Measurements from ENCODE around the gene OR2J3. TPM values are rescaled to one million over a fixed set of nuclear protein-coding genes. Genes with fewer than 3 reads are reported as not detected.

The OR2J3 gene
- total RNA-seq, 1 experiment from 2014 or later = not detected

DNA sequence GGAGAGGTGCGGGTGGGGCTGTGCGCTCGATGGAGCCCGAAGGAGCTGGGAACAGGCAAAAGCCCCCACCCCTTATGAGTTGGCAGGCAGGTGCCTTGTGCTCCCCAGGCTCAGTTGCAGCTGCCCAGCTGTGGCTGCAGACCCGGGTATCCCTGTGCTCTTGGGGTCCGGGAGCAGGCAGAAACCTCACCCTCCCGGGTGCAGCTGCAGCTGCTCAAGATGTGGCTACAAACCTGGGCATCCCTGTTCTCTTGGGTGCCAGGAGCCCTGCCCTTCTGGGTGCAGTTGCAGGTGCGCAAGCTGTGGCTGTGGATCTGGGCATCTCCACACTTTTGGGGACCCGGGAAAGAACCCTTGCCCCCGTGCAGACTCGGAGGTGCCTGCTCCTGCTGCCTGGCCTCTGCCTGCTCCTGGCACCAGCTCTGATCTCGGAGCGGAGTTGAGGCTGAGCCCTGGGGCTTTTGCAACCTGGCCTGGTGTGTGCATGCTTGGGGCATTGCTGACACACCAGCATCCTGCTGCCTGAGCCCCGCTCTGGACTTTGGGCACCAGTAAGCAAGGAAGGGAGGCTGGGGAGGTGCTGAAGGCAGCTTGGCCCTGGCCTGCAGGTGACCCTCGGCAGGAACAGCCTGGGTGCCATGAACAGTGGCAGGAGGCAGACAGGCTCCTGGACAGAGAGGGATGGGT lies 21.6 kb downstream of the OR2J3 start:
- Histone ChIP-seq H3K9ac (ENCODE audit: low read length) (no peak overlapping the region), H3K27ac (ENCODE audit: low read depth, low read length) (no peak overlapping the region), H3K27me3 (ENCODE audit: insufficient read depth, low read length) (peaks cover 4% of the 10 kb centered on the region; the same call in 1 of the 2 replicates), H3K36me3 (ENCODE audit: control insufficient read depth in 1 of 2, insufficient read depth in 2 of 2, low read length in 2 of 2) (no peaks in the 10 kb centered on the region), H3K4me2 (ENCODE audit: low read length) (no peak overlapping the region), H3K4me1 (ENCODE audit: control insufficient read depth in 1 of 2, insufficient read depth in 2 of 2, low read length in 2 of 2) (no peaks in the 10 kb centered on the region), H2AFZ (ENCODE audit: low read depth, low read length, poor library complexity, severe bottlenecking) (no peak overlapping the region), H3K79me2 (ENCODE audit: insufficient read depth, low read length) (no peaks in the 10 kb centered on the region), H3K9me3 (ENCODE audit: control insufficient read depth in 1 of 2, insufficient read depth in 1 of 2, low read depth in 1 of 2, low read length in 2 of 2) (no peaks in the 10 kb centered on the region), H4K20me1 (ENCODE audit: insufficient read depth) (no peaks in the 10 kb centered on the region), H3K9me2 (ENCODE audit: insufficient read depth) (peaks cover 1% of the 10 kb centered on the region; the same call in 1 of the 2 replicates), H3K4me3 (replicated peaks in 1 of 2; ENCODE audit: low read depth in 1 of 2, low read length in 2 of 2) (no peak overlapping the region)
- ATAC-seq = no peak
- ChIA-PET CTCF (no interaction called here), POLR2A (no interaction called here), RAD21 (ENCODE audit: low non-redundant PET in 1 of 2, low total read pairs in 2 of 2, uncharacterized antibody in 2 of 2, unreplicated experiment in 2 of 2) (no interaction called here)
- intact Hi-C loops (cut with micrococcal nuclease) = no loop called here
- no TSS peak for BruUV-seq (replicated peaks)
- no peak for DNase-seq (ENCODE audit: low read depth, low spot score)
- TF ChIP-seq EGR1 (IDR thresholded peaks at IDR 0.05; ENCODE audit: low read depth) = no peak
- TF ChIP-seq, protein P1, sequence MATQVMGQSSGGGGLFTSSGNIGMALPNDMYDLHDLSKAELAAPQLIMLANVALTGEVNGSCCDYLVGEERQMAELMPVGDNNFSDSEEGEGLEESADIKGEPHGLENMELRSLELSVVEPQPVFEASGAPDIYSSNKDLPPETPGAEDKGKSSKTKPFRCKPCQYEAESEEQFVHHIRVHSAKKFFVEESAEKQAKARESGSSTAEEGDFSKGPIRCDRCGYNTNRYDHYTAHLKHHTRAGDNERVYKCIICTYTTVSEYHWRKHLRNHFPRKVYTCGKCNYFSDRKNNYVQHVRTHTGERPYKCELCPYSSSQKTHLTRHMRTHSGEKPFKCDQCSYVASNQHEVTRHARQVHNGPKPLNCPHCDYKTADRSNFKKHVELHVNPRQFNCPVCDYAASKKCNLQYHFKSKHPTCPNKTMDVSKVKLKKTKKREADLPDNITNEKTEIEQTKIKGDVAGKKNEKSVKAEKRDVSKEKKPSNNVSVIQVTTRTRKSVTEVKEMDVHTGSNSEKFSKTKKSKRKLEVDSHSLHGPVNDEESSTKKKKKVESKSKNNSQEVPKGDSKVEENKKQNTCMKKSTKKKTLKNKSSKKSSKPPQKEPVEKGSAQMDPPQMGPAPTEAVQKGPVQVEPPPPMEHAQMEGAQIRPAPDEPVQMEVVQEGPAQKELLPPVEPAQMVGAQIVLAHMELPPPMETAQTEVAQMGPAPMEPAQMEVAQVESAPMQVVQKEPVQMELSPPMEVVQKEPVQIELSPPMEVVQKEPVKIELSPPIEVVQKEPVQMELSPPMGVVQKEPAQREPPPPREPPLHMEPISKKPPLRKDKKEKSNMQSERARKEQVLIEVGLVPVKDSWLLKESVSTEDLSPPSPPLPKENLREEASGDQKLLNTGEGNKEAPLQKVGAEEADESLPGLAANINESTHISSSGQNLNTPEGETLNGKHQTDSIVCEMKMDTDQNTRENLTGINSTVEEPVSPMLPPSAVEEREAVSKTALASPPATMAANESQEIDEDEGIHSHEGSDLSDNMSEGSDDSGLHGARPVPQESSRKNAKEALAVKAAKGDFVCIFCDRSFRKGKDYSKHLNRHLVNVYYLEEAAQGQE (IDR thresholded peaks at IDR 0.05; ENCODE audit: low read depth) = no peak
- TF ChIP-seq, protein P2, sequence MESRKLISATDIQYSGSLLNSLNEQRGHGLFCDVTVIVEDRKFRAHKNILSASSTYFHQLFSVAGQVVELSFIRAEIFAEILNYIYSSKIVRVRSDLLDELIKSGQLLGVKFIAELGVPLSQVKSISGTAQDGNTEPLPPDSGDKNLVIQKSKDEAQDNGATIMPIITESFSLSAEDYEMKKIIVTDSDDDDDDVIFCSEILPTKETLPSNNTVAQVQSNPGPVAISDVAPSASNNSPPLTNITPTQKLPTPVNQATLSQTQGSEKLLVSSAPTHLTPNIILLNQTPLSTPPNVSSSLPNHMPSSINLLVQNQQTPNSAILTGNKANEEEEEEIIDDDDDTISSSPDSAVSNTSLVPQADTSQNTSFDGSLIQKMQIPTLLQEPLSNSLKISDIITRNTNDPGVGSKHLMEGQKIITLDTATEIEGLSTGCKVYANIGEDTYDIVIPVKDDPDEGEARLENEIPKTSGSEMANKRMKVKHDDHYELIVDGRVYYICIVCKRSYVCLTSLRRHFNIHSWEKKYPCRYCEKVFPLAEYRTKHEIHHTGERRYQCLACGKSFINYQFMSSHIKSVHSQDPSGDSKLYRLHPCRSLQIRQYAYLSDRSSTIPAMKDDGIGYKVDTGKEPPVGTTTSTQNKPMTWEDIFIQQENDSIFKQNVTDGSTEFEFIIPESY (IDR thresholded peaks at IDR 0.05; ENCODE audit: extremely low read depth, insufficient replicate concordance, low read length) = no peak
- no peak for TF ChIP-seq ELF1 (IDR thresholded peaks at IDR 0.05; ENCODE audit: borderline replicate concordance, low read depth)
- TF ChIP-seq EZH2 (IDR thresholded peaks at IDR 0.05) = no peak
- no peak for TF ChIP-seq POLR2AphosphoS5 (IDR thresholded peaks at IDR 0.05; ENCODE audit: low read depth, low read length)
- TF ChIP-seq CEBPB (IDR thresholded peaks at IDR 0.05; ENCODE audit: low read depth) = no peak
- no peak for TF ChIP-seq JUND (IDR thresholded peaks at IDR 0.05)

All from HCT116 (cell line).